Cerebellar cortex (tissue), 1 donor: ENCODE measurements around the gene SPRY1.

Experiments used
- DNase-seq: peaks from one replicate; pipeline ENCODE4 v3.0.0-alpha.2; 2015; ENCODE audit warnings: low spot score

SPRY1 gene, protein sequence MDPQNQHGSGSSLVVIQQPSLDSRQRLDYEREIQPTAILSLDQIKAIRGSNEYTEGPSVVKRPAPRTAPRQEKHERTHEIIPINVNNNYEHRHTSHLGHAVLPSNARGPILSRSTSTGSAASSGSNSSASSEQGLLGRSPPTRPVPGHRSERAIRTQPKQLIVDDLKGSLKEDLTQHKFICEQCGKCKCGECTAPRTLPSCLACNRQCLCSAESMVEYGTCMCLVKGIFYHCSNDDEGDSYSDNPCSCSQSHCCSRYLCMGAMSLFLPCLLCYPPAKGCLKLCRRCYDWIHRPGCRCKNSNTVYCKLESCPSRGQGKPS

GRCh38 chr4:123396307-123397143 is at the start of gene SPRY1:
Gene SPRY1, plus strand, starts transcription at chr4:123396795. Its CDS starts 4,797 bp downstream, at chr4:123401592.
- DNase-seq = peak; percentile 98

DNA sequence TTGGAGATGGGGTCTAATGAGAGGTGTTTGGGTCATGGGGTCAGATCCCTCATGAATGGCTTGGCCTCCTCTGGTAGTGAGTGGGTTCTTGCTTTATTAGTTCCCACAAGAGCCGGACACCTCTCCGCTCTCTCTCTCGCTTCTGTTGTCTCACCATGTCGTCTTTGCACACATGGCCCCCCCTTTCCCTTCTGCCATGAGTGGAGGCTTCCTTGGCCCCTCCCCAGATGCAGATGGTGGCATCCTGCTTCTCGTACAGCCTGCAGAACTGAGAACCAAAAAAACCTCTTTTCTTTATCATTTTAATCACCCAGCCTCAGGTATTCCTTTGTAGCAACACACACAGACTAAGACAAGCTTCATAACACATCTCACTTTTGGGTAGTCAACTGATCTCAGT is 49.6 kb upstream of the SPRY1 start:
- DNase-seq = no peak

GRCh38 chr4:123348946-123349345 is 47.6 kb upstream of the SPRY1 start:
- no peak for DNase-seq

GRCh38 chr4:123349421-123350190 is 47.0 kb upstream of the SPRY1 start:
- DNase-seq = no peak

DNA sequence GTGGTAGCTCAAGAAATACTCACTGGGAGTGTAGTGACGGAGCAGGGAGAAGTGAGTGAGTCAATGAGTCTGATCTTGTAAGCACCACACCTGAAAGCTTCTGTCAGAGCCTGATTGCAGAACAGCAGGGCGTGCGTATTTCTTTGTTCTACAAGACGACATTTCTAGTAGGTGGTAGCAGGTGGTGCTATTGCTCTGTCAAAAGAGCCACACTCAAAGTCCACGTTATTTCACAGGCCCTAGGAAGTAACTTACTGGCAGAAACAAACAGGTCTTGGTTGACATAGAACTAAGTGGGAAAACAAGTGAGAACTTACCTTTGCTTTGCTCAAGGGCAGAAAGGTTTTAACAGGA is 46.4 kb upstream of the SPRY1 start:
- peak; percentile 74 for DNase-seq

DNA sequence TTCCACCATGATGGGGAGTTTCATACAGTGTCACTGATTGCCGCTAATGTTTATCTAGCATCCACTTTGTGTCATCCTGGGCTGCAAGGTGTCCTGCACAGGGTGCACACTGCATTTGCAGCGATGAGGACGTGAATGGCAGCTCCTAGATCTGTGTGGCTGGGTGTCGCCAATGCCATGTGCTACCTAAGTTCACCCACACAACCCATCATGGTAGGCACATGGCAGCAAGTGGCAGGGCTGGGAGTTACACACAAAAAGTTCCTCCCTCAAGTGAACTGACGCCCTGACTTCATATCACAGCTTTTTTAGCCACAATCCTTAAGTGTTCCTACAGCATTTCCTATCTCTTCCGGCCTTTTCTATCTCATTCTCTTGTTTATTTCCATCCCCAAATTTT is 45.9 kb upstream of the SPRY1 start:
- no peak for DNase-seq

DNA sequence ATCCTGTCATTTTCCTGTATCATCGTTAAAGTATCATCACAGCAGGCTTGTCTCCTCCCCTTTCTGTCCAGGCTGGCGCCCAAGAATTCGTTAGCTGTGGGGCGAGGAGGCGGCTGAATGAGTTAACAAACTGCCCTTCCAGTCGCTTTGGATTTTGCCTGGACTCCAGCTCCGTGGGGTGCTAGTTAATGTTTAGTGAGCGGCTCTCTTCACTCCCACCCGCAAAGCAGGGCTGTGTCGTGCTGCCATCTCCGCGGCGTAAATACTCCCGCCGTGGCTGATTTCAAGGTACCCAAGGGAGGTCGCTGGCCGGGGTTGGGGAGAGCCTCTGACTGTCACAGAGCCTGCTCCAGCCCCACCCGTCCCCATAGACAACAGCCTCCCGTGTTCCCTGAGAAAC is 44.9 kb upstream of the SPRY1 start:
- no peak for DNase-seq

GRCh38 chr4:123352240-123352945 is 44.2 kb upstream of the SPRY1 start:
- no peak for DNase-seq

DNA sequence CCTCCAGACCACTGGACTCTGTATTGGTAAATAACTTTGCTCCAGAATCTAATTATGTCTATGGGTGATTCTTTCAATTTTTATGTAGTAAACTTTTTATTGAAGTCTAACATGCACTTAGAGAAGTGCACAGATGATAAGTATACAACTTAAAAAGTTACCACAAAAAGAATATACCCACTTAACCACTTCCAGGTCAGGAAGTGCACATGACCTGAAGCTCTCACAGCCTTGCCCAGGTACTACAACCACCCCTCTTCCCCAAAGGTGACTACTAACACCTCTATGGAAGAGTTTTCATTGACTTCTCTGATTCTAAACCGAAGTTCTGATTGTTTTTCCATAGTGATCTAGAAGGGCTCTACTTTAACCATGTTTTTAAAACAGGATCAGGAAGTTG is 43.6 kb upstream of the SPRY1 start:
- no peak for DNase-seq

- no peak for DNase-seq
Measured at GRCh38 chr4:123353656-123354055, 42.9 kb upstream of the SPRY1 start.

- no peak for DNase-seq
Measured at GRCh38 chr4:123354701-123355100, 41.9 kb upstream of the SPRY1 start.

GRCh38 chr4:123356921-123357320 is 39.7 kb upstream of the SPRY1 start:
- DNase-seq = no peak

DNA sequence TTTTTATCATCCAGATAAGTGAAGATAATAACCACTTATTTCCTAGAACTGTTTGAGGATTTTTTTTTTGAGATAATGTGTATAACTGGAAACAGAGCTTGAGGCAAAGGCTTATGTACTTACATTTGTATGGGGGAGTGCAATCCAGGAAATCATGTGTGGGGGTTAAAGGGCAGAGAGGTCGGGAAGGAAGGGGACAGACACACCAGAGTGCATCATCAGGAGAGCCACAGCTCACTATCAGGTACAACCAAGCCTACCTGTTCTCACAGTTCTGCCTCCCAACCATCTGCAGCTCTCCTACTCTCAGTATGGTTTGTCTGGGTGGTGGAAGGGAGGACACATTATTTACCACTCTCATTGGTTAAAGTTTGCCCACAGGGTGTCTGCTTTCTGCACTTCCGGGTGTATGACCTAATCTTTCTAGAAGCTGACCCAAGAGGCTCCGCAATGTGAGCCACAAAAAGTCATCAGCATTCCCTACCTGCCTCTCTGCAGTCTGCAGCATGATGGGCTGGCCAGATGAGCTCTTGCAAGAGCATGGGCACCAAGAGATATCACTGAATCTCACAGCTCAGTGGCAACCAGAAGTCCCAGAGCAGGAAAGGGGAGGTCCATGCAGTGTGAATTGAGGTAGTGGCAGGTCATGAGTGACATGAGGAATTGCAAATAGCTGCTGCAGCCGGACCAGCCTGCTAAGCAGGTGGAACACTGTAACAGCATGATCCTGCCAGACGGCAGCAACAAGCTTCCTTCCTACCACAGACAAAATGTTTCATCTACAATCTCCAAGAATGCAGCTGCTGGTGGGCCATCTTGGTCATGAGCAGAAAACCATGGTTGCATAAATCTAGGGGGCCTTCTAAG is 36.9 kb upstream of the SPRY1 start:
- no peak for DNase-seq

DNA sequence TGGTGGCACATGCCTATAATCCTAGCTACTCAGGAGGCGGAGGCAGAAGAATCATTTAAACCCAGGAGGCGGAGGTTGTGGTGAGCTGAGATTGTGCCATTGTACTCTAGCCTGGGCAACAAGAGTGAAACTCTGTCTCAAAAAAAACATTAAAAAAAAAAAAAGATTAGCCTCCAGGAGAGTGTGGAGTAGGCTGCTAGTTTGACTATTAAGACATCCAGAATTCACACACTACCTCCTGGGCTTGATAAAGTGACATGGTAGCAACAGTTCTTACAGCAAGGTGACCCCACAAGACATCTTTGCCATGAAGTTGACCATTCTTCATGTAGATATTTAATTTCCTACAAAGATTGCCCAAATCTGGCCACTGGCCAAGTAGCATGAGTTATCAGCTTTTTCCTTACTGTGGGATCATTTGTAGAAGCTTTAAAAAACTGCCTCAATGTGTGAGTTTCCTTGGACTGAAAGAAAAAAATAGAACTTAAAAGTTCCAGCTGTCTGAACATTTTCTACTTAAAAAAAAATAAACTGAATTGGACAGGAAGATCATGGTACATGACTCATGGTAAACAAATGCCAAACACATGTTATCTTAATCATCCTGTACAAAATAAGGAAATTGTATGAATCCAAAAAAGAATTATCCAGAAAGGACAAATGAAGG is 35.3 kb upstream of the SPRY1 start:
- no peak for DNase-seq

GRCh38 chr4:123362103-123362502 is 34.5 kb upstream of the SPRY1 start:
- no peak for DNase-seq

DNA sequence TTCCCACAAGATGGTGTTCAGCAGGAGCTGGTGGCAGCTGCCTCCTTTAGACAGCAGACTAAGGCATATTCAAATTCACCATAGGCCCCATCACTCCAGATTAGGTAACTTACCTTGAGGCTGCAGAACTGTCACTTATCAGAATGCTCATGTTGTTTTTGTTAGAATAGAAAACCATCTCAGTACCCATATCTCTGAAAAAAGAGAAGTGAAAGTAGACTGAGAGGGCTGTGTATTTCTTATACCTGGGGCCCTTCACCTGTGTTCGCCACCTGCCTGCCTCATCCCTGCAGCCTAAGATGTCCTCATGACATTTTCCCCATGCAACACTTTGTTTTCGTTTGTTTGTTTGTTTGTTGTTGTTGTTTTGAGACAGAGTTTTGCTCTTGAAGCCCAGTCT is 32.9 kb upstream of the SPRY1 start:
- no peak for DNase-seq

DNA sequence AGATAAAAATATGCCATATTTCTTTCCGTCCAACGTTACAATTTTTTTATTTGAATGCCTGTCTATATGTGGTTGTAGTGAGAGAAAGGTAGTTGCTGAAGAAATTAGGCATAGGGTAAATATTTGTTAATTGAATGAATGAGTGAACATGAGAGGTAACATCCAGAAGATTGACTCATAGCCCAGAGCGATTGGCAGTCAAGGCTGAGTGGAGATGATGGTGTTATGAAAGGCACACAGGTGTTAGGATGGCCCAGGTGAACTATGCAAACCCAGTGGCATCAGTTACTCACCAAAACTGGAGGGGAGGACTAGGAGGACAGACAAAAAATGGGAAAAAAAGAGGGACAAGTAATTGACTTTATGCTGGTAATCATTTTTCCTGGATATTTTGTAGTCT is 31.7 kb upstream of the SPRY1 start:
- DNase-seq = no peak

DNA sequence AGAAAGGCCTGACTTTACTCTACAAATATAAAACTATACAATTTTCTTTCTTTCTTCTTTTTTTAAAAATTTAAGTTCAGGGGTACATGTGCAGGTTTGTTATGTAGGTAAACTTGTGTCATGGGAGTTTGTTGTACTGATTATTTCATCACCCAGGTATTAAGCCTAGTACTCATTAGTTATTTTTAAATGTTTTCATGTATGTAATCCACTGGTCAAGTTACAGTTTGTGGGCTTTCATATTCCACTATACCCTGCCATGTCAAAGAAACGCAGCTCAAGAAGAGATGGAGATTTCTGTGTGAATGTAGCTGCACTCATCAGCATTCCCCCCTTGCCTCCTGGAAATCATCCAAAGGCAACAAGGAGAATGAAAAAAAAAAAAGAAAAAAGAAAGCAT is 31.2 kb upstream of the SPRY1 start:
- DNase-seq = no peak

GRCh38 chr4:123366144-123366748 is 30.3 kb upstream of the SPRY1 start:
- DNase-seq = no peak

DNA sequence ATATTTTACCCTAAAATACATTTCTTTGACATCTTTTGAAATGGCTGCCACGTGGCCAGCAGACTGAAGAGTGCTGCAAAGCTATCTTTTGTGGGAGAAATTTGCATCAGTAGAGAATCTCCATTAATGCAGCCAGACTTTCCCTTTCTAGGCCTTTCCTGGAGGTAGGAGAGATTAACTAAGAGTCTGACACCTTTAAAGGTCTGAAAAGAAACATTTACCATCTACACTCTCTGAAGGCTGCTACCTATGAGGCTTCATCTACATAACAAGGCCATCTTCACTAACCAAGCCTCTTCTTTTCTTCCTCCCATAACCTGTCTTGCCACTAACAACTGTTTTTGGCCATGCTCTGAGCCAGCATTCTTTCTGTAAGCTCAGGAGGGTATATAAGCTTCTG is 17.8 kb upstream of the SPRY1 start:
- no peak for DNase-seq
